K562 (cell line): Measurements from ENCODE around the gene STRIP1. TPM values are rescaled to one million over a fixed set of nuclear protein-coding genes. Genes with fewer than 3 reads are reported as not detected.
A peak's percentile ranks its signal among the peaks of the same experiment; 100 is the strongest.

ENCODE experiments used
- ATAC-seq: fragments of 200-7000 bp; cut with Tn5 transposase; 3 replicates; pipeline ENCODE4 v1.9.1; 2020; ENCODE audit warnings: moderate library complexity
- BruUV-seq: library from RNA; stranded (reverse); fragments of 400-500 nt; replicated peaks from 2 replicates; lab custom pipeline; 2021; lab: Mats Ljungman, UMichigan
- CTCF ChIA-PET: fragments of 300-600 bp; formaldehyde crosslinking; extraction: SDS; loops from one replicate; lab custom pipeline; 2021; ENCODE audit warnings: low intra/inter-chr PET ratio; lab: Yijun Ruan, JAX
- POLR2A ChIA-PET: fragments of 300-600, 350-650 bp; sonication (Branson Sonifier 250); formaldehyde crosslinking; extraction: SDS; loops from one replicate; lab custom pipeline; 2021; ENCODE audit warnings: antibody characterized with exemption, inconsistent platforms; lab: Yijun Ruan, JAX
- DNase-seq, 4 experiments: peaks; one replicate each; pipeline versions ENCODE4 v3.0.0 to v3.0.0-alpha.2; 2011 to 2018; ENCODE audit warnings: low spot score in 3 of 4, mixed read lengths in 3 of 4; ENCODE audit errors: extremely low read depth in 1 of 4
- FAIRE-seq: peaks from 2 replicates; lab custom pipeline; 2011; peaks lifted over from hg19 to GRCh38; lab: Jason Lieb, UNC
- H2AFZ ChIP-seq: 2 replicates; pipeline ENCODE4 v1.6.0; 2011; ENCODE audit warnings: low read depth, low read length, control low read depth, inconsistent platforms
- H3K27ac ChIP-seq: fragments of 200-600 bp; 3 replicates; pipeline ENCODE4 v1.8.0; 2011; ENCODE audit warnings: low read depth, mild to moderate bottlenecking, control low read depth, inconsistent platforms, low read length, moderate library complexity, mixed read lengths; ENCODE audit errors: extremely low read depth
- H3K27me3 ChIP-seq, 2 experiments: fragments of 300-600 bp in 1 of 2; 2 replicates in 1 of 2; 3 replicates in 1 of 2; pipeline versions ENCODE4 v1.6.0 to v1.8.0; 2011; ENCODE audit warnings: inconsistent platforms in 2 of 2, low read length in 2 of 2, mild to moderate bottlenecking in 1 of 2, mixed read lengths in 1 of 2, moderate library complexity in 1 of 2; ENCODE audit not compliant: control insufficient read depth in 2 of 2, insufficient read depth in 2 of 2
- H3K36me3 ChIP-seq: fragments of 300-600 bp; 3 replicates; pipeline ENCODE4 v1.8.0; 2011; ENCODE audit warnings: mild to moderate bottlenecking, low read length, inconsistent platforms; ENCODE audit not compliant: control insufficient read depth, insufficient read depth
- H3K4me1 ChIP-seq, 2 experiments: fragments of 200-600 bp in 1 of 2; replicated peaks in 1 of 2; 2 replicates in 1 of 2; 3 replicates in 1 of 2; pipeline versions ENCODE4 v1.5.1 to v1.8.0; 2011; ENCODE audit warnings: inconsistent platforms in 2 of 2, low read length in 2 of 2, mild to moderate bottlenecking in 1 of 2, mixed read lengths in 1 of 2, moderate library complexity in 1 of 2; ENCODE audit not compliant: control insufficient read depth in 2 of 2, insufficient read depth in 2 of 2
- H3K4me2 ChIP-seq: 2 replicates; pipeline ENCODE4 v1.6.1; 2011; ENCODE audit warnings: low read length, control low read depth, inconsistent platforms, mixed read lengths; ENCODE audit not compliant: insufficient read depth
- H3K4me3 ChIP-seq: fragments of 200-600 bp; sonication (generic), shearing (Covaris generic); 2 replicates; pipeline ENCODE4 v1.5.1; 2016; ENCODE audit warnings: control low read depth, inconsistent platforms
- H3K79me2 ChIP-seq: fragments of 200-600 bp; 3 replicates; pipeline ENCODE4 v1.8.0; 2011; ENCODE audit warnings: low read length, inconsistent platforms; ENCODE audit not compliant: control insufficient read depth, insufficient read depth
- H3K9ac ChIP-seq, 2 experiments: 2 replicates each; pipeline versions ENCODE4 v1.6.0 to v1.6.1; 2011; ENCODE audit warnings: low read depth in 2 of 2, low read length in 2 of 2, control low read depth in 1 of 2, inconsistent platforms in 1 of 2, mild to moderate bottlenecking in 1 of 2, mixed read lengths in 1 of 2; ENCODE audit not compliant: insufficient read depth in 1 of 2
- H3K9me1 ChIP-seq: one replicate; pipeline ENCODE4 v1.6.0; 2011; ENCODE audit warnings: inconsistent platforms, mild to moderate bottlenecking, low read length, moderate library complexity; ENCODE audit not compliant: control insufficient read depth, insufficient read depth
- H3K9me3 ChIP-seq: replicated peaks from 2 replicates; pipeline ENCODE4 v1.5.1; 2011; ENCODE audit warnings: low read depth, low read length, inconsistent platforms; ENCODE audit not compliant: control insufficient read depth, insufficient read depth
- H4K20me1 ChIP-seq: replicated peaks from 2 replicates; pipeline ENCODE4 v1.6.1; 2011; ENCODE audit warnings: low read length, inconsistent platforms, mixed read lengths; ENCODE audit not compliant: control insufficient read depth, insufficient read depth
- BRF1 ChIP-seq: IDR thresholded peaks from 3 replicates; pipeline ENCODE4 v1.6.1; 2011; ENCODE audit warnings: borderline replicate concordance, mild to moderate bottlenecking; ENCODE audit not compliant: insufficient read length; ENCODE audit errors: extremely low read depth
- CEBPG ChIP-seq, 3 experiments: fragments of 200-800 bp in 1 of 3; sonication (Bioruptor generic) in 1 of 3; sonication (generic) in 1 of 3; formaldehyde crosslinking in 1 of 3; IDR thresholded peaks in 2 of 3; conservative IDR thresholded peaks in 1 of 3; 2 replicates each; pipeline versions ENCODE4 v1.6.1 to v1.8.0; 2016 to 2022; ENCODE audit warnings: missing compliant biosample characterization in 2 of 3, missing genetic modification characterization in 2 of 3, mild to moderate bottlenecking in 1 of 3, missing genetic modification reagents in 1 of 3
- HNRNPUL1 ChIP-seq: fragments of 200-400 bp; formaldehyde crosslinking; IDR thresholded peaks from 2 replicates; pipeline ENCODE4 v1.6.1; 2017; ENCODE audit warnings: low read length
- NUFIP1 ChIP-seq: fragments of 450-650 bp; IDR thresholded peaks from 2 replicates; pipeline ENCODE4 v1.6.1; 2018; ENCODE audit not compliant: partially characterized antibody
- PCBP1 ChIP-seq: fragments of 200-400 bp; formaldehyde crosslinking; IDR thresholded peaks from 2 replicates; pipeline ENCODE4 v1.6.1; 2018; ENCODE audit warnings: mild to moderate bottlenecking, low read depth, low read length; ENCODE audit not compliant: poor library complexity, severe bottlenecking
- POLR3G ChIP-seq: IDR thresholded peaks from 2 replicates; pipeline ENCODE4 v1.6.1; 2011; ENCODE audit not compliant: insufficient read length, insufficient replicate concordance; ENCODE audit errors: extremely low read depth
- SUPT5H ChIP-seq: fragments of 450-650 bp; IDR thresholded peaks from 2 replicates; pipeline ENCODE4 v1.6.1; 2016
- U2AF2 ChIP-seq: fragments of 200-400 bp; formaldehyde crosslinking; optimal IDR thresholded peaks from 2 replicates; pipeline ENCODE3; 2017; ENCODE audit warnings: low read depth, mild to moderate bottlenecking, low read length
- XRCC5 ChIP-seq: fragments of 200-400 bp; formaldehyde crosslinking; IDR thresholded peaks from 2 replicates; pipeline ENCODE4 v1.6.1; 2017; ENCODE audit warnings: low read depth, mild to moderate bottlenecking, low read length
- ZFP1 ChIP-seq: fragments of 450-650 bp; formaldehyde crosslinking; IDR thresholded peaks from 2 replicates; pipeline ENCODE4 v1.4.0; 2020; ENCODE audit warnings: mild to moderate bottlenecking, mixed read lengths
- ZNF75A ChIP-seq: fragments of 450-650 bp; formaldehyde crosslinking; IDR thresholded peaks from 2 replicates; pipeline ENCODE4 v1.4.0; 2020; ENCODE audit warnings: mild to moderate bottlenecking
- ZSCAN29 ChIP-seq: fragments of 450-650 bp; IDR thresholded peaks from 2 replicates; pipeline ENCODE4 v1.6.1; 2017
- WGBS: fragments of 100-300 bp; shearing (Covaris generic); methylation state at CpG from one replicate; pipeline ENCODE4 v1.1.6; 2016; ENCODE audit warnings: low coverage, mixed read lengths; ENCODE audit not compliant: insufficient coverage; ENCODE audit errors: missing lambda C conversion rate; 5-methylcytosine and 5-hydroxymethylcytosine counted together
- in situ Hi-C: fragments of 300-500 bp; cut with MboI; formaldehyde crosslinking; loops from 4 replicates; pipeline ENCODE4 v1.15.0; 2018; ENCODE audit warnings: inconsistent platforms, mixed read lengths
- intact Hi-C: fragments of 100-400 bp; cut with micrococcal nuclease; formaldehyde crosslinking; loops from 2 replicates; pipeline ENCODE4 v1.14.2; 2022
- polyA plus RNA-seq, 8 experiments: library from polyadenylated mRNA; depleted of rRNA in 4 of 8; stranded (reverse) in 5 of 8; unstranded in 3 of 8; fragments of >200 nt; fragmentation: Nextera tagmentation in 2 of 8; fragmentation: Illumina TruSeq in 1 of 8; extraction: Ambion mirVana in 2 of 8; extraction: Trizol in 1 of 8; gene quantifications; 2 replicates each; pipeline versions ENCODE4 v1.2.1 to v1.2.3, GENCODE V29; 2011 to 2014; ENCODE audit warnings: inconsistent platforms in 1 of 8, missing spikeins in 1 of 8
- total RNA-seq, 7 experiments: library from RNA; depleted of rRNA in 6 of 7; stranded (reverse); fragments of >200 nt in 6 of 7; fragmentation: Illumina TruSeq in 2 of 7; extraction: Trizol in 2 of 7; gene quantifications; 2 replicates each; pipeline versions ENCODE4 v1.2.1 to v1.2.3, GENCODE V29; 2011 to 2021; ENCODE audit warnings: low replicate concordance in 1 of 7
- TF ChIP-seq, protein P1 (sequence below): IDR thresholded peaks from 3 replicates; pipeline ENCODE4 v1.6.1; 2011; ENCODE audit warnings: borderline replicate concordance, mild to moderate bottlenecking, moderate library complexity; ENCODE audit not compliant: insufficient read length; ENCODE audit errors: extremely low read depth
- TF ChIP-seq, protein P2 (sequence below): fragments of 250-450 bp; sonication (Bioruptor Pico); IDR thresholded peaks from 2 replicates; pipeline ENCODE4 v1.8.0; 2022; ENCODE audit warnings: inconsistent platforms, mild to moderate bottlenecking, moderate library complexity, borderline replicate concordance

Gene STRIP1
- total and polyA plus RNA-seq, 9 of the 15 experiments (the other 6 are each of a cell fraction or from before 2014, with no cell fraction given) = 9.9 to 42.3 (median 32.0) TPM

DNA sequence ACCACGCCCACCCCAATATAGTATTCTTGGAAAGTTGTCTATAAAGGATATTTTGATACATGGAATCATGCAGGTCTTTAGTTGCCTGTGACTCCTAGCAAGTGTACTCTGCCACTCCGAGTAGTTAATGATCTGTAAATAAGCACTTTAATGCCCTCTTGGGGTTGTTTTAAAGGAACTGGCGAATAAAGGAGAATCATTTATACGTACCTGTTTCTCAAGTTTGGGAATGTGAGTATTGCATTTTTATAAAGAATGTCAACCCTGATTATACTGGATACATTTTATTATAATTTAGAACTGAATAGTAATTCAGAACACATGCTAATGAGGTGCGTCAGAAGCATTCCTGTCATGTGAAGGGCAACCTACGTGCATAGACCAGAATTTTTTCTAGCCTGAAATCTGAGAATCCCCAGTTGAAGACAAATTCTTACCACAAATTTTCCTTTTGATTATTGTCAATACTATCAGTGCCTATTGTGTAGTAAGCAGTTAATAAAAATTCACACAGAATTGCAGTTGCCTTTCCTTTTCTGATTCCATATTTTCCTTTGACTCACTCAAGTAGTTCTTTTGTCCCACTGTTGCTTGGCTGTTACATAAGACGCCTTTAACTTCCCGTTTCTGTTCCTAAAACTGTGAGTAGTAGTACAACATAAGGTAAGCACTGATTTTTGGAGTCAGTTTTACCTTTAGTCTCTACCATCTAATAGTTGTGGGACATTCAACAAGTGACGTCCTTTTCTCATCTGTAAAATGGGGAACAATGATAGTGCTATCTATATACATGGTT is 44.7 kb upstream of the STRIP1 start:
- peaks cover 63% of the 10 kb centered on the region for H3K36me3 ChIP-seq
- H4K20me1 ChIP-seq = peaks cover 8% of the 10 kb centered on the region; the same call in 1 of the 2 replicates
- ATAC-seq (no peak), DNase-seq (no peak), FAIRE-seq (no peak)
- no peak overlapping the region for H3K27ac ChIP-seq
- ChIA-PET POLR2A (interaction anchor here (1.2 kb wide), 2 partner anchors 9 to 14 kb away, joined by 4 read pairs; no protein-coding TSS in a partner anchor), CTCF (no interaction called here)
- intact Hi-C loops = no loop called here
- no peak overlapping the region for H2AFZ ChIP-seq
- BruUV-seq = no TSS peak
- no peaks in the 10 kb centered on the region for H3K9me3 ChIP-seq
- H3K27me3 ChIP-seq = no peaks in the 10 kb centered on the region
- peaks cover 9 to 32% of the 10 kb centered on the region in 2 experiments; a peak in 4 of 5 replicates for H3K4me1 ChIP-seq
- peaks cover 84% of the 10 kb centered on the region for H3K79me2 ChIP-seq
- WGBS = 79% methylated on average over 9 of the region's 9 CpGs
- H3K4me3 ChIP-seq = no peak overlapping the region
- H3K4me2 ChIP-seq = no peak overlapping the region
- H3K9ac ChIP-seq = no peak overlapping the region
- H3K9me1 ChIP-seq = no peaks in the 10 kb centered on the region
- in situ Hi-C loops = loop anchor here (5.0 kb wide), 2 partner anchors 347 to 442 kb away; partner anchors contain the start of gene GNAI3
- no peak for TF ChIP-seq POLR3G
- TF ChIP-seq, protein P1, sequence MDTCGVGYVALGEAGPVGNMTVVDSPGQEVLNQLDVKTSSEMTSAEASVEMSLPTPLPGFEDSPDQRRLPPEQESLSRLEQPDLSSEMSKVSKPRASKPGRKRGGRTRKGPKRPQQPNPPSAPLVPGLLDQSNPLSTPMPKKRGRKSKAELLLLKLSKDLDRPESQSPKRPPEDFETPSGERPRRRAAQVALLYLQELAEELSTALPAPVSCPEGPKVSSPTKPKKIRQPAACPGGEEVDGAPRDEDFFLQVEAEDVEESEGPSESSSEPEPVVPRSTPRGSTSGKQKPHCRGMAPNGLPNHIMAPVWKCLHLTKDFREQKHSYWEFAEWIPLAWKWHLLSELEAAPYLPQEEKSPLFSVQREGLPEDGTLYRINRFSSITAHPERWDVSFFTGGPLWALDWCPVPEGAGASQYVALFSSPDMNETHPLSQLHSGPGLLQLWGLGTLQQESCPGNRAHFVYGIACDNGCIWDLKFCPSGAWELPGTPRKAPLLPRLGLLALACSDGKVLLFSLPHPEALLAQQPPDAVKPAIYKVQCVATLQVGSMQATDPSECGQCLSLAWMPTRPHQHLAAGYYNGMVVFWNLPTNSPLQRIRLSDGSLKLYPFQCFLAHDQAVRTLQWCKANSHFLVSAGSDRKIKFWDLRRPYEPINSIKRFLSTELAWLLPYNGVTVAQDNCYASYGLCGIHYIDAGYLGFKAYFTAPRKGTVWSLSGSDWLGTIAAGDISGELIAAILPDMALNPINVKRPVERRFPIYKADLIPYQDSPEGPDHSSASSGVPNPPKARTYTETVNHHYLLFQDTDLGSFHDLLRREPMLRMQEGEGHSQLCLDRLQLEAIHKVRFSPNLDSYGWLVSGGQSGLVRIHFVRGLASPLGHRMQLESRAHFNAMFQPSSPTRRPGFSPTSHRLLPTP = no peak
- no peak for TF ChIP-seq NUFIP1
- no peak for TF ChIP-seq XRCC5
- TF ChIP-seq PCBP1 = no peak
- TF ChIP-seq CEBPG (CRISPR knock-in tag; IDR thresholded peaks at IDR 0.05) = peak; percentile 73; the same call in 1 of the 2 replicates
- no peak for TF ChIP-seq CEBPG (tag; conservative IDR thresholded peaks at IDR 0.05 in 1 of 2, IDR thresholded peaks at IDR 0.05 in 1 of 2)
- TF ChIP-seq U2AF2 = no peak
- TF ChIP-seq, protein P2, sequence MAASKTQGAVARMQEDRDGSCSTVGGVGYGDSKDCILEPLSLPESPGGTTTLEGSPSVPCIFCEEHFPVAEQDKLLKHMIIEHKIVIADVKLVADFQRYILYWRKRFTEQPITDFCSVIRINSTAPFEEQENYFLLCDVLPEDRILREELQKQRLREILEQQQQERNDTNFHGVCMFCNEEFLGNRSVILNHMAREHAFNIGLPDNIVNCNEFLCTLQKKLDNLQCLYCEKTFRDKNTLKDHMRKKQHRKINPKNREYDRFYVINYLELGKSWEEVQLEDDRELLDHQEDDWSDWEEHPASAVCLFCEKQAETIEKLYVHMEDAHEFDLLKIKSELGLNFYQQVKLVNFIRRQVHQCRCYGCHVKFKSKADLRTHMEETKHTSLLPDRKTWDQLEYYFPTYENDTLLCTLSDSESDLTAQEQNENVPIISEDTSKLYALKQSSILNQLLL (CRISPR knock-in tag) = no peak
- no peak for TF ChIP-seq SUPT5H
- no peak for TF ChIP-seq BRF1
- no peak for TF ChIP-seq ZSCAN29
- no peak for TF ChIP-seq HNRNPUL1
- 0 out of 2 replicates have a peak, but pooled peaks have one; percentile 31 for TF ChIP-seq ZFP1 (CRISPR knock-in tag)
- TF ChIP-seq ZNF75A (CRISPR knock-in tag) = no peak
